HepG2 (cell line): ENCODE measurements around the gene SLC16A5. TPM values are rescaled to one million over a fixed set of nuclear protein-coding genes. Genes with fewer than 3 reads are reported as not detected.

Experiments
- ARNTL ChIP-seq: sonication (generic); formaldehyde crosslinking; IDR thresholded peaks from 2 replicates; pipeline ENCODE4 v1.4.0; 2020; ENCODE audit warnings: mild to moderate bottlenecking, missing genetic modification reagents
- CHD2 ChIP-seq: IDR thresholded peaks from 2 replicates; pipeline ENCODE4 v1.6.1; 2011; ENCODE audit warnings: low read depth, low read length, improper control_type of control experiment
- FOSL2 ChIP-seq: sonication (generic); formaldehyde crosslinking; IDR thresholded peaks from 2 replicates; pipeline ENCODE4 v1.4.0; 2020; ENCODE audit warnings: missing genetic modification reagents
- GFI1 ChIP-seq: sonication (generic); formaldehyde crosslinking; IDR thresholded peaks from 2 replicates; pipeline ENCODE4 v1.5.0; 2020; ENCODE audit warnings: missing genetic modification reagents, mild to moderate bottlenecking, borderline replicate concordance
- HOXD1 ChIP-seq: sonication (generic); formaldehyde crosslinking; IDR thresholded peaks from 2 replicates; pipeline ENCODE4 v1.5.0; 2020; ENCODE audit warnings: missing genetic modification reagents
- ISL2 ChIP-seq: sonication (generic); formaldehyde crosslinking; IDR thresholded peaks from 2 replicates; pipeline ENCODE4 v1.5.0; 2020; ENCODE audit warnings: missing genetic modification reagents
- JUN ChIP-seq: sonication (generic); formaldehyde crosslinking; IDR thresholded peaks from 2 replicates; pipeline ENCODE4 v1.4.0; 2020; ENCODE audit warnings: mild to moderate bottlenecking, missing genetic modification reagents
- KDM5B ChIP-seq: sonication (generic); formaldehyde crosslinking; IDR thresholded peaks from 2 replicates; pipeline ENCODE4 v1.4.0; 2020; ENCODE audit warnings: missing genetic modification reagents, mild to moderate bottlenecking, borderline replicate concordance
- RCOR2 ChIP-seq: IDR thresholded peaks from 2 replicates; pipeline ENCODE4 v1.6.1; 2016; ENCODE audit warnings: missing biosample characterization, missing genetic modification reagents
- RFX5 ChIP-seq: IDR thresholded peaks from 2 replicates; pipeline ENCODE4 v1.6.1; 2011; ENCODE audit warnings: low read depth, low read length, improper control_type of control experiment
- ZNF282 ChIP-seq: fragments of 450-650 bp; IDR thresholded peaks from 2 replicates; pipeline ENCODE4 v1.6.1; 2018; ENCODE audit not compliant: partially characterized antibody
- ZNF543 ChIP-seq: sonication (generic); formaldehyde crosslinking; IDR thresholded peaks from 2 replicates; pipeline ENCODE4 v1.4.0; 2020; ENCODE audit warnings: mild to moderate bottlenecking, missing genetic modification reagents
- polyA plus RNA-seq, 8 experiments: library from polyadenylated mRNA; depleted of rRNA in 3 of 8; stranded (reverse) in 7 of 8; unstranded in 1 of 8; fragments of >200 nt; fragmentation: Illumina TruSeq in 4 of 8; extraction: Trizol in 4 of 8; gene quantifications; 2 replicates each; pipeline versions ENCODE4 v1.2.1 to v1.2.3, GENCODE V29; 2011 to 2016; ENCODE audit warnings: low read depth in 4 of 8, missing spikeins in 1 of 8, mixed read lengths in 1 of 8; ENCODE audit not compliant: insufficient read depth in 1 of 8
- total RNA-seq, 5 experiments: library from RNA; depleted of rRNA; stranded (reverse); fragments of >200 nt; fragmentation: Illumina TruSeq; extraction: Trizol; gene quantifications; 2 replicates each; pipeline ENCODE4 v1.2.3, GENCODE V29; 2016; ENCODE audit warnings: low read depth in 1 of 5
- TF ChIP-seq, protein P1 (sequence below): sonication (generic); formaldehyde crosslinking; IDR thresholded peaks from 2 replicates; pipeline ENCODE4 v1.5.1; 2020; ENCODE audit warnings: mild to moderate bottlenecking, missing genetic modification reagents
- TF ChIP-seq, protein P2 (sequence below): IDR thresholded peaks from 2 replicates; pipeline ENCODE4 v1.6.1; 2012; ENCODE audit warnings: low read length, improper control_type of control experiment
- TF ChIP-seq, protein P3 (sequence below): sonication (generic); formaldehyde crosslinking; IDR thresholded peaks from 2 replicates; pipeline ENCODE4 v1.8.0; 2022; ENCODE audit warnings: missing genetic modification reagents, mild to moderate bottlenecking, borderline replicate concordance
- TF ChIP-seq, protein P4 (sequence below): sonication (generic); formaldehyde crosslinking; IDR thresholded peaks from 2 replicates; pipeline ENCODE4 v1.5.1; 2020; ENCODE audit warnings: mild to moderate bottlenecking, missing genetic modification reagents, moderate library complexity

SLC16A5 gene
- total and polyA plus RNA-seq, 2 of the 13 experiments (the other 11 are each of a cell fraction or from before 2014, with no cell fraction given), result 0.69 to 5.6 TPM

DNA sequence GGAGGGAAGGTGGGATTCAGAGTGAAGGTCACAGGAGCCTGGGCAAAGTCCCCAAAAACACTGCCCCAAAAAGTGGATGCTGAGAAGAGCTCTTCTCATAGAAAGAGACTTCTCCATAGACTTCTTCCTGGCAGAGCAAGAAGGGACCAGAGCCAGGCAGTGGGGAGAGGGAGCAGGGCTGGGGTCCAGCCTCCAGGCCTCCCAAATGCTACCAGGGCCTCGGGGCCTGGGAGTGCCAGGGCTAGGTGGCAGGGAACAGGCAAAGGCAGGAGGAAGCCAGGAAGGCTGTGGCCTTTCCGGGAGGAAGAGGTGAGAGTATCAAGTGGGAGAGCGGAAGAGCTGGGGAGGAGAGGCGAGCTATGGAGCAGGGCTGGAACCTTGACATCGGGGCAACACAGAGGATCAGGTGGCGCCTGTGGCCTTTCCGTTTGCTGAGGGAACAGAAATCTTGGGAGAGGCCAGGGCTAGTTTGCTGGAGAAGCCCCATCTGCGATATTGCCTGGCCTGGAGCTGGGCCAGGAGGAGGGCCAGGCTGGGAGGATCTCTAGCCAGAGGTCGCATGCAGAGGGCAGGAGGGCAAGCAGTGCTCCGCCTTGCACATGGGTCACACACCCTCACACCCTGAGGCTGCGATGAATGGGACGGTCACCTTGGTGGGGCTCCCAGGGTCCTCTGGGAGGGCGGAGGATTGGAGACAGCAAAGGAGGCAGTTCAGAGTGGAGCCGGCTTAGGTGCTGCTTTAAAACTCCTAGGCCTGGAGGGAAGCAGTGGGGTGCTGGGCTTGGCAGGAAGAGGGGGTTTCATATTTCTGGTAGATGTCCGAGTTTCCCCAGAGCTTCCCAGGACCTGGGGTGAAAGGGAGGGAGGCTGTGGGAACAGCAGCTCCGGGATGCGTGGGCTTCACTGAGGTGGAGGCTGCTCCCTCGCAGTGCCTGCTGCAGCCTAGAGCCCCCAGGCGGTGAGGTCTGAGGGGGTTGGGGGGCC, 3.4 kb downstream of the SLC16A5 start (continued):
- TF ChIP-seq ARNTL (peak; percentile 85), ISL2 (CRISPR knock-in tag) (peak; percentile 73), ZNF282 (no peak), ZNF543 (CRISPR knock-in tag) (peak; percentile 48; the same call in 1 of the 2 replicates), RFX5 (0 out of 2 replicates have a peak, but pooled peaks have one; percentile 11), JUN (CRISPR knock-in tag) (no peak), CHD2 (no peak), KDM5B (no peak; the same call in 1 of the 2 replicates), GFI1 (CRISPR knock-in tag) (peak; percentile 95), FOSL2 (CRISPR knock-in tag) (peak; percentile 73), HOXD1 (CRISPR knock-in tag) (peak; percentile 63; the same call in 1 of the 2 replicates), RCOR2 (CRISPR knock-in tag) (peak; percentile 79)
- TF ChIP-seq, protein P1, sequence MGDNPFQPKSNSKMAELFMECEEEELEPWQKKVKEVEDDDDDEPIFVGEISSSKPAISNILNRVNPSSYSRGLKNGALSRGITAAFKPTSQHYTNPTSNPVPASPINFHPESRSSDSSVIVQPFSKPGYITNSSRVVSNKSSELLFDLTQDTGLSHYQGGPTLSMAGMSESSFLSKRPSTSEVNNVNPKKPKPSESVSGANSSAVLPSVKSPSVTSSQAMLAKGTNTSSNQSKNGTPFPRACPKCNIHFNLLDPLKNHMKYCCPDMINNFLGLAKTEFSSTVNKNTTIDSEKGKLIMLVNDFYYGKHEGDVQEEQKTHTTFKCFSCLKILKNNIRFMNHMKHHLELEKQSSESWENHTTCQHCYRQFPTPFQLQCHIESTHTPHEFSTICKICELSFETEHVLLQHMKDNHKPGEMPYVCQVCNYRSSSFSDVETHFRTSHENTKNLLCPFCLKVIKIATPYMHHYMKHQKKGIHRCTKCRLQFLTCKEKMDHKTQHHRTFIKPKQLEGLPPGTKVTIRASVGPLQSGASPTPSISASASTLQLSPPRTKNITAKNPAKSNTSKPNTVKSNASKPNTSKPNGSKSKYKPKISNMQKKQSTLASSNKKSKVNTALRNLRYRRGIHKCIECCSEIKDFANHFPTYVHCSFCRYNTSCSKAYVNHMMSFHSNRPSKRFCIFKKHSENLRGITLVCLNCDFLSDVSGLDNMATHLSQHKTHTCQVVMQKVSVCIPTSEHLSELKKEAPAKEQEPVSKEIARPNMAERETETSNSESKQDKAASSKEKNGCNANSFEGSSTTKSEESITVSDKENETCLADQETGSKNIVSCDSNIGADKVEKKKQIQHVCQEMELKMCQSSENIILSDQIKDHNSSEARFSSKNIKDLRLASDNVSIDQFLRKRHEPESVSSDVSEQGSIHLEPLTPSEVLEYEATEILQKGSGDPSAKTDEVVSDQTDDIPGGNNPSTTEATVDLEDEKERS (CRISPR knock-in tag), result peak; percentile 30; the same call in 1 of the 2 replicates
- TF ChIP-seq, protein P2, sequence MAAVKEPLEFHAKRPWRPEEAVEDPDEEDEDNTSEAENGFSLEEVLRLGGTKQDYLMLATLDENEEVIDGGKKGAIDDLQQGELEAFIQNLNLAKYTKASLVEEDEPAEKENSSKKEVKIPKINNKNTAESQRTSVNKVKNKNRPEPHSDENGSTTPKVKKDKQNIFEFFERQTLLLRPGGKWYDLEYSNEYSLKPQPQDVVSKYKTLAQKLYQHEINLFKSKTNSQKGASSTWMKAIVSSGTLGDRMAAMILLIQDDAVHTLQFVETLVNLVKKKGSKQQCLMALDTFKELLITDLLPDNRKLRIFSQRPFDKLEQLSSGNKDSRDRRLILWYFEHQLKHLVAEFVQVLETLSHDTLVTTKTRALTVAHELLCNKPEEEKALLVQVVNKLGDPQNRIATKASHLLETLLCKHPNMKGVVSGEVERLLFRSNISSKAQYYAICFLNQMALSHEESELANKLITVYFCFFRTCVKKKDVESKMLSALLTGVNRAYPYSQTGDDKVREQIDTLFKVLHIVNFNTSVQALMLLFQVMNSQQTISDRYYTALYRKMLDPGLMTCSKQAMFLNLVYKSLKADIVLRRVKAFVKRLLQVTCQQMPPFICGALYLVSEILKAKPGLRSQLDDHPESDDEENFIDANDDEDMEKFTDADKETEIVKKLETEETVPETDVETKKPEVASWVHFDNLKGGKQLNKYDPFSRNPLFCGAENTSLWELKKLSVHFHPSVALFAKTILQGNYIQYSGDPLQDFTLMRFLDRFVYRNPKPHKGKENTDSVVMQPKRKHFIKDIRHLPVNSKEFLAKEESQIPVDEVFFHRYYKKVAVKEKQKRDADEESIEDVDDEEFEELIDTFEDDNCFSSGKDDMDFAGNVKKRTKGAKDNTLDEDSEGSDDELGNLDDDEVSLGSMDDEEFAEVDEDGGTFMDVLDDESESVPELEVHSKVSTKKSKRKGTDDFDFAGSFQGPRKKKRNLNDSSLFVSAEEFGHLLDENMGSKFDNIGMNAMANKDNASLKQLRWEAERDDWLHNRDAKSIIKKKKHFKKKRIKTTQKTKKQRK, result no peak
- TF ChIP-seq, protein P3, sequence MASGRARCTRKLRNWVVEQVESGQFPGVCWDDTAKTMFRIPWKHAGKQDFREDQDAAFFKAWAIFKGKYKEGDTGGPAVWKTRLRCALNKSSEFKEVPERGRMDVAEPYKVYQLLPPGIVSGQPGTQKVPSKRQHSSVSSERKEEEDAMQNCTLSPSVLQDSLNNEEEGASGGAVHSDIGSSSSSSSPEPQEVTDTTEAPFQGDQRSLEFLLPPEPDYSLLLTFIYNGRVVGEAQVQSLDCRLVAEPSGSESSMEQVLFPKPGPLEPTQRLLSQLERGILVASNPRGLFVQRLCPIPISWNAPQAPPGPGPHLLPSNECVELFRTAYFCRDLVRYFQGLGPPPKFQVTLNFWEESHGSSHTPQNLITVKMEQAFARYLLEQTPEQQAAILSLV, result 0 out of 2 replicates have a peak, but pooled peaks have one; percentile 4
- TF ChIP-seq, protein P4, sequence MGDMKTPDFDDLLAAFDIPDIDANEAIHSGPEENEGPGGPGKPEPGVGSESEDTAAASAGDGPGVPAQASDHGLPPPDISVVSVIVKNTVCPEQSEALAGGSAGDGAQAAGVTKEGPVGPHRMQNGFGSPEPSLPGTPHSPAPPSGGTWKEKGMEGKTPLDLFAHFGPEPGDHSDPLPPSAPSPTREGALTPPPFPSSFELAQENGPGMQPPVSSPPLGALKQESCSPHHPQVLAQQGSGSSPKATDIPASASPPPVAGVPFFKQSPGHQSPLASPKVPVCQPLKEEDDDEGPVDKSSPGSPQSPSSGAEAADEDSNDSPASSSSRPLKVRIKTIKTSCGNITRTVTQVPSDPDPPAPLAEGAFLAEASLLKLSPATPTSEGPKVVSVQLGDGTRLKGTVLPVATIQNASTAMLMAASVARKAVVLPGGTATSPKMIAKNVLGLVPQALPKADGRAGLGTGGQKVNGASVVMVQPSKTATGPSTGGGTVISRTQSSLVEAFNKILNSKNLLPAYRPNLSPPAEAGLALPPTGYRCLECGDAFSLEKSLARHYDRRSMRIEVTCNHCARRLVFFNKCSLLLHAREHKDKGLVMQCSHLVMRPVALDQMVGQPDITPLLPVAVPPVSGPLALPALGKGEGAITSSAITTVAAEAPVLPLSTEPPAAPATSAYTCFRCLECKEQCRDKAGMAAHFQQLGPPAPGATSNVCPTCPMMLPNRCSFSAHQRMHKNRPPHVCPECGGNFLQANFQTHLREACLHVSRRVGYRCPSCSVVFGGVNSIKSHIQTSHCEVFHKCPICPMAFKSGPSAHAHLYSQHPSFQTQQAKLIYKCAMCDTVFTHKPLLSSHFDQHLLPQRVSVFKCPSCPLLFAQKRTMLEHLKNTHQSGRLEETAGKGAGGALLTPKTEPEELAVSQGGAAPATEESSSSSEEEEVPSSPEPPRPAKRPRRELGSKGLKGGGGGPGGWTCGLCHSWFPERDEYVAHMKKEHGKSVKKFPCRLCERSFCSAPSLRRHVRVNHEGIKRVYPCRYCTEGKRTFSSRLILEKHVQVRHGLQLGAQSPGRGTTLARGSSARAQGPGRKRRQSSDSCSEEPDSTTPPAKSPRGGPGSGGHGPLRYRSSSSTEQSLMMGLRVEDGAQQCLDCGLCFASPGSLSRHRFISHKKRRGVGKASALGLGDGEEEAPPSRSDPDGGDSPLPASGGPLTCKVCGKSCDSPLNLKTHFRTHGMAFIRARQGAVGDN (CRISPR knock-in tag), result peak; percentile 91
